Breast epithelium (tissue), 4 donors: ENCODE results near the gene CPNE7. TPM values are rescaled to one million over a fixed set of nuclear protein-coding genes. Genes with fewer than 3 reads are reported as not detected.

Experiments used
- DNase-seq, 2 donors: peaks; one replicate each; pipeline ENCODE4 v3.0.0-alpha.2; 2019; ENCODE audit warnings: low spot score in 2 of 2
- H3K27ac ChIP-seq, 2 donors: fragments of 200-600 bp; sonication (generic) in 1 of 2; one replicate each; pipeline ENCODE4 v1.5.1; 2016 to 2019; ENCODE audit warnings: mild to moderate bottlenecking in 1 of 2
- H3K27me3 ChIP-seq, 2 donors: fragments of 200-600 bp; sonication (generic) in 1 of 2; one replicate each; pipeline versions ENCODE4 v1.5.1 to v1.6.0; 2017 to 2019; ENCODE audit warnings: control low read depth in 1 of 2, mild to moderate bottlenecking in 1 of 2
- H3K36me3 ChIP-seq: fragments of 200-600 bp; one replicate; pipeline ENCODE4 v1.5.1; 2019
- H3K4me1 ChIP-seq, 2 donors: fragments of 200-600 bp; sonication (generic); one replicate each; pipeline ENCODE4 v1.5.1; 2016 to 2019; ENCODE audit warnings: control low read depth in 1 of 2
- H3K4me3 ChIP-seq, 3 donors: fragments of 200-600 bp; sonication (generic); 1 replicate in 2 of 3; 2 replicates in 1 of 3; pipeline ENCODE4 v1.5.1; 2016 to 2019; ENCODE audit warnings: mild to moderate bottlenecking in 3 of 3, moderate library complexity in 2 of 3
- H3K9me3 ChIP-seq, 2 donors: fragments of 200-600 bp; sonication (generic) in 1 of 2; one replicate each; pipeline ENCODE4 v1.5.1; 2016 to 2019; ENCODE audit warnings: control low read depth in 1 of 2
- POLR2A ChIP-seq: fragments of 450-650 bp; IDR thresholded peaks from one replicate; pipeline ENCODE4 v1.6.1; 2016; ENCODE audit warnings: antibody characterized with exemption, mild to moderate bottlenecking, moderate library complexity
- POLR2AphosphoS5 ChIP-seq, 3 donors: sonication (generic); formaldehyde crosslinking; IDR thresholded peaks; one replicate each; pipeline ENCODE4 v1.6.1; 2017; ENCODE audit warnings: antibody characterized with exemption in 3 of 3
- intact Hi-C: fragments of 100-400 bp; cut with DNase I; formaldehyde crosslinking; loops from one replicate; pipeline ENCODE4 v1.15.1; 2023; ENCODE audit warnings: low total_unique reads
- total RNA-seq, 3 donors: library from RNA; depleted of rRNA; stranded (reverse); fragments of >200 nt; gene quantifications; one replicate each; pipeline ENCODE4 v1.1.0, GENCODE V29; 2016
- TF ChIP-seq, protein P1 (sequence below), 3 donors: fragments of 450-650 bp; IDR thresholded peaks; one replicate each; pipeline ENCODE4 v1.5.1; 2016 to 2017; ENCODE audit warnings: antibody characterized with exemption in 3 of 3, mild to moderate bottlenecking in 3 of 3, moderate library complexity in 3 of 3

CPNE7 gene
- total RNA-seq, 3 donors from 2014 or later: 1.2 to 4.9 TPM; not detected in 1

- Histone ChIP-seq H3K4me3 (no peak overlapping the region), H3K36me3 (peaks cover 22% of the 10 kb centered on the region), H3K27ac (no peak overlapping the region), H3K4me1 (no peaks in the 10 kb centered on the region), H3K9me3 (no peaks in the 10 kb centered on the region), H3K27me3 (no peaks in the 10 kb centered on the region)
- no peak for TF ChIP-seq POLR2A
- TF ChIP-seq, protein P1, sequence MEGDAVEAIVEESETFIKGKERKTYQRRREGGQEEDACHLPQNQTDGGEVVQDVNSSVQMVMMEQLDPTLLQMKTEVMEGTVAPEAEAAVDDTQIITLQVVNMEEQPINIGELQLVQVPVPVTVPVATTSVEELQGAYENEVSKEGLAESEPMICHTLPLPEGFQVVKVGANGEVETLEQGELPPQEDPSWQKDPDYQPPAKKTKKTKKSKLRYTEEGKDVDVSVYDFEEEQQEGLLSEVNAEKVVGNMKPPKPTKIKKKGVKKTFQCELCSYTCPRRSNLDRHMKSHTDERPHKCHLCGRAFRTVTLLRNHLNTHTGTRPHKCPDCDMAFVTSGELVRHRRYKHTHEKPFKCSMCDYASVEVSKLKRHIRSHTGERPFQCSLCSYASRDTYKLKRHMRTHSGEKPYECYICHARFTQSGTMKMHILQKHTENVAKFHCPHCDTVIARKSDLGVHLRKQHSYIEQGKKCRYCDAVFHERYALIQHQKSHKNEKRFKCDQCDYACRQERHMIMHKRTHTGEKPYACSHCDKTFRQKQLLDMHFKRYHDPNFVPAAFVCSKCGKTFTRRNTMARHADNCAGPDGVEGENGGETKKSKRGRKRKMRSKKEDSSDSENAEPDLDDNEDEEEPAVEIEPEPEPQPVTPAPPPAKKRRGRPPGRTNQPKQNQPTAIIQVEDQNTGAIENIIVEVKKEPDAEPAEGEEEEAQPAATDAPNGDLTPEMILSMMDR (IDR thresholded peaks at IDR 0.05): no peak
- no peak for TF ChIP-seq POLR2AphosphoS5 (IDR thresholded peaks at IDR 0.05)
- DNase-seq: no peak
- intact Hi-C loops: no loop called here
Measured at GRCh38 chr16:89549007-89549700, 26.4 kb upstream of the CPNE7 start.

- H3K4me3 ChIP-seq: no peak overlapping the region
- no peaks in the 10 kb centered on the region for H3K4me1 ChIP-seq
- TF ChIP-seq POLR2AphosphoS5 (IDR thresholded peaks at IDR 0.05) (no peak), POLR2A (no peak)
- TF ChIP-seq, protein P1 (IDR thresholded peaks at IDR 0.05): no peak
- H3K9me3 ChIP-seq: no peaks in the 10 kb centered on the region
- no peaks in the 10 kb centered on the region for H3K27me3 ChIP-seq
- intact Hi-C loops: loop anchor here (10.0 kb wide), 1 partner anchor 46 kb away; the partner anchor contains the start of gene SPG7
- H3K27ac ChIP-seq: no peak overlapping the region
- DNase-seq: no peak
- H3K36me3 ChIP-seq: peaks cover 17% of the 10 kb centered on the region
Measured at GRCh38 chr16:89550421-89551007, 25.0 kb upstream of the CPNE7 start.

- Histone ChIP-seq H3K27ac (no peak overlapping the region), H3K4me3 (no peak overlapping the region), H3K4me1 (no peaks in the 10 kb centered on the region), H3K36me3 (peaks cover 12% of the 10 kb centered on the region), H3K27me3 (no peaks in the 10 kb centered on the region), H3K9me3 (no peaks in the 10 kb centered on the region)
- TF ChIP-seq POLR2A (no peak), POLR2AphosphoS5 (IDR thresholded peaks at IDR 0.05) (no peak)
- TF ChIP-seq, protein P1 (IDR thresholded peaks at IDR 0.05): no peak
- intact Hi-C loops: loop anchor here (10.0 kb wide), 1 partner anchor 48 kb away; the partner anchor contains the start of gene SPG7
- DNase-seq: no peak
Measured at GRCh38 chr16:89552329-89552728, 23.2 kb upstream of the CPNE7 start.

GRCh38 chr16:89552913-89553312 is 22.6 kb upstream of the CPNE7 start:
- Histone ChIP-seq H3K9me3 (no peaks in the 10 kb centered on the region), H3K27me3 (no peaks in the 10 kb centered on the region), H3K4me3 (no peak overlapping the region), H3K4me1 (no peaks in the 10 kb centered on the region), H3K27ac (no peak overlapping the region), H3K36me3 (peaks cover 12% of the 10 kb centered on the region)
- no peak for TF ChIP-seq POLR2A
- TF ChIP-seq POLR2AphosphoS5 (IDR thresholded peaks at IDR 0.05): no peak
- TF ChIP-seq, protein P1 (IDR thresholded peaks at IDR 0.05): no peak
- no peak for DNase-seq
- intact Hi-C loops: loop anchor here (10.0 kb wide), 1 partner anchor 48 kb away; the partner anchor contains the start of gene SPG7

GRCh38 chr16:89553733-89554132 is 21.8 kb upstream of the CPNE7 start:
- intact Hi-C loops: loop anchor here (10.0 kb wide), 1 partner anchor 49 kb away; the partner anchor contains the start of gene SPG7
- TF ChIP-seq, protein P1 (IDR thresholded peaks at IDR 0.05): no peak
- no peak for TF ChIP-seq POLR2AphosphoS5 (IDR thresholded peaks at IDR 0.05)
- TF ChIP-seq POLR2A: no peak

More at GRCh38 chr16:89553733-89554132, 21.8 kb upstream of the CPNE7 start:
- Histone ChIP-seq H3K27ac (no peak overlapping the region), H3K4me1 (no peaks in the 10 kb centered on the region), H3K27me3 (no peaks in the 10 kb centered on the region), H3K4me3 (no peak overlapping the region), H3K9me3 (no peaks in the 10 kb centered on the region), H3K36me3 (peaks cover 9% of the 10 kb centered on the region)
- no peak for DNase-seq
